ENCODE measurements around the gene ACRV1. TPM values are rescaled to one million over a fixed set of nuclear protein-coding genes. Genes with fewer than 3 reads are reported as not detected.
"Not testable (repeated sequence)": the region's sequence is repeated elsewhere in the genome, so short reads cannot be mapped to it uniquely, and the experiment has no call there.

The ACRV1 gene
- not detected in 2 replicates for total RNA-seq (2012; rRNA removed)

DNA sequence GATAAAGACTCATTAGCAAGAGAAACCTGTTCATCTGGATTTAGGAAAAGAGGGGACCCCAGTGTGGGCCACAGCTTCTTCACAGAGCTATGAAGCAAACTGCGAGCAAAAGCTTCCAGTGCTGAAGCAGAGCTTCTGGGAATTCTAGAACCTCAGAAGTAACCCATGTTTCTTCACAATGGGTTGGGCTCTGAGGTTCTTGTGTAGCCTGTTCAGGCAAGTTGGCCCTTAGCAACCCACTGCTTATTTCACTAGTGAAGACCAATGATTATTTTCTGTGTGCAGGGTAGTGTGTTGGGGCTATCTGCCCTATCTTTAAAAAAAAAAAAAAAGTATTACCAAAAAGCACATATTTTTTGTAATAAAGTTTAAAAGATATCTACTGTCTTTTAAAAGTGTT, at the start of gene ACRV1:
ACRV1 (minus strand) TSS at position 101 of the 400 bp plus-strand sequence; CDS start at position 34, 67 bp downstream.
- H3K4me1 ChIP-seq (ENCODE audit: control insufficient read depth, insufficient read depth, low read length) = no peaks in the 10 kb centered on the region
- no peaks in the 10 kb centered on the region for H3K27me3 ChIP-seq (ENCODE audit: control insufficient read depth, insufficient read depth, low read length)
- peaks cover 10% of the 10 kb centered on the region for H3K36me3 ChIP-seq (ENCODE audit: insufficient read depth, low read length)
- no peak within 1 kb of the TSS for H3K9ac ChIP-seq (ENCODE audit: low read depth, low read length)
- no peak within 1 kb of the TSS for H3K4me3 ChIP-seq (ENCODE audit: low read length)
- H3K4me2 ChIP-seq (ENCODE audit: low read length) = no peak within 1 kb of the TSS
- no peaks in the 10 kb centered on the region for H3K9me3 ChIP-seq (replicated peaks; ENCODE audit: low read length)

GRCh38 chr11:125728969-125729368, 48.3 kb upstream of the ACRV1 start:
- Histone ChIP-seq H3K4me2 (ENCODE audit: low read length) (no peak overlapping the region), H3K4me1 (ENCODE audit: control insufficient read depth, insufficient read depth, low read length) (no peaks in the 10 kb centered on the region), H3K4me3 (ENCODE audit: low read length) (no peak overlapping the region), H3K9ac (ENCODE audit: low read depth, low read length) (no peak overlapping the region), H3K9me3 (replicated peaks; ENCODE audit: low read length) (no peaks in the 10 kb centered on the region), H3K27me3 (ENCODE audit: control insufficient read depth, insufficient read depth, low read length) (peaks cover 35% of the 10 kb centered on the region), H3K36me3 (ENCODE audit: insufficient read depth, low read length) (no peaks in the 10 kb centered on the region)

DNA sequence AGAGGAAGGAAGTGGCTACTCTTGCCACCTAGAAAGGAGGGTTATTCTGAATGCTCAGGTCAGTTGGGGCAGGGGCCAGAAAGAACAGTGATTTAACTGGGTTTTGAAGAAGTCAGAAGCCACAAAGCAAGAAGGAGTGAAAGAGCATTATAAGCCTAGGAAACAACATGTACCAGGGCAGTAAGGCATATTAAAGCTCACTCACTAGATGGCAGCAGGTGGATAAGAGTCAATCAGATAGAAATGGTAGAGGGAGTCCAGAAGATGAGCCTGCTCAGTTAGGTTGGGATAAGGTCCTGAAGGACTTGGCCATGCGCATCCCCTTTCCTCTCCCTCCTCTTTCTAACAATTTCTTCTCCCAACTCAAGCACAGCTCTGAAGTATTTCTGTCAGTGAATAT, 43.5 kb upstream of the ACRV1 start:
- Histone ChIP-seq H3K27me3 (ENCODE audit: control insufficient read depth, insufficient read depth, low read length) (peaks cover 23% of the 10 kb centered on the region), H3K36me3 (ENCODE audit: insufficient read depth, low read length) (no peaks in the 10 kb centered on the region), H3K4me1 (ENCODE audit: control insufficient read depth, insufficient read depth, low read length) (no peaks in the 10 kb centered on the region), H3K9ac (ENCODE audit: low read depth, low read length) (no peak overlapping the region), H3K9me3 (replicated peaks; ENCODE audit: low read length) (no peaks in the 10 kb centered on the region), H3K4me2 (ENCODE audit: low read length) (no peak overlapping the region), H3K4me3 (ENCODE audit: low read length) (no peak overlapping the region)

DNA sequence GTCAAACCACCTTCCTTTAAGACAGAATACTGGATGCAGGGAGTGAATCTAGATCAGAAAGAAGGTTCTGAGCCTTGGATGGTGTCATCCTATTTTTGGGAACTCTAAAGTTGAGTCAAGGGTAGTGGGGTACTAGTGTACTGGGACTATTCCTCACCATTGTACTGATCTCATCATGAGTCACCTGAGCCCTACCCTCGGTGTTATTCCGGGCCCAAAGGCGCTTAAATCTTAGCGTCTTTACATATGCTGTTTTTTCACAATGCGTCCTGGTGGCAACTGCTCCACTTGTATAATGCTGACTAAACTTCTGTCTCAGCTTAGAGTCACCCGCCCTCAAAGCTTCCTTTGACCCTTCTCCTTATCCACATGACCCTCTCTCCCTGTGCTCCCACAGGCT, 40.1 kb upstream of the ACRV1 start:
- H3K9ac ChIP-seq (ENCODE audit: low read depth, low read length) = no peak overlapping the region
- no peaks in the 10 kb centered on the region for H3K36me3 ChIP-seq (ENCODE audit: insufficient read depth, low read length)
- H3K4me1 ChIP-seq (ENCODE audit: control insufficient read depth, insufficient read depth, low read length) = no peaks in the 10 kb centered on the region
- H3K27me3 ChIP-seq (ENCODE audit: control insufficient read depth, insufficient read depth, low read length) = peaks cover 16% of the 10 kb centered on the region
- no peak overlapping the region for H3K4me3 ChIP-seq (ENCODE audit: low read length)
- no peak overlapping the region for H3K4me2 ChIP-seq (ENCODE audit: low read length)
- no peaks in the 10 kb centered on the region for H3K9me3 ChIP-seq (replicated peaks; ENCODE audit: low read length)

- not testable (repeated sequence) for H3K27me3 ChIP-seq (ENCODE audit: control insufficient read depth, insufficient read depth, low read length); H3K9me3 ChIP-seq (replicated peaks; ENCODE audit: low read length); H3K4me3 ChIP-seq (ENCODE audit: low read length); H3K36me3 ChIP-seq (ENCODE audit: insufficient read depth, low read length); H3K4me2 ChIP-seq (ENCODE audit: low read length); H3K4me1 ChIP-seq (ENCODE audit: control insufficient read depth, insufficient read depth, low read length); H3K9ac ChIP-seq (ENCODE audit: low read depth, low read length)
These were observed 24.0 kb upstream of the ACRV1 start for GRCh38 chr11:125704686-125705085.

- no peak overlapping the region for H3K4me2 ChIP-seq (ENCODE audit: low read length)
- H3K9me3 ChIP-seq (replicated peaks; ENCODE audit: low read length) = no peaks in the 10 kb centered on the region
- no peak overlapping the region for H3K4me3 ChIP-seq (ENCODE audit: low read length)
- H3K36me3 ChIP-seq (ENCODE audit: insufficient read depth, low read length) = no peaks in the 10 kb centered on the region
- H3K27me3 ChIP-seq (ENCODE audit: control insufficient read depth, insufficient read depth, low read length) = no peaks in the 10 kb centered on the region
- H3K4me1 ChIP-seq (ENCODE audit: control insufficient read depth, insufficient read depth, low read length) = no peaks in the 10 kb centered on the region
- no peak overlapping the region for H3K9ac ChIP-seq (ENCODE audit: low read depth, low read length)
These were observed 21.4 kb upstream of the ACRV1 start for GRCh38 chr11:125701858-125702621.

DNA sequence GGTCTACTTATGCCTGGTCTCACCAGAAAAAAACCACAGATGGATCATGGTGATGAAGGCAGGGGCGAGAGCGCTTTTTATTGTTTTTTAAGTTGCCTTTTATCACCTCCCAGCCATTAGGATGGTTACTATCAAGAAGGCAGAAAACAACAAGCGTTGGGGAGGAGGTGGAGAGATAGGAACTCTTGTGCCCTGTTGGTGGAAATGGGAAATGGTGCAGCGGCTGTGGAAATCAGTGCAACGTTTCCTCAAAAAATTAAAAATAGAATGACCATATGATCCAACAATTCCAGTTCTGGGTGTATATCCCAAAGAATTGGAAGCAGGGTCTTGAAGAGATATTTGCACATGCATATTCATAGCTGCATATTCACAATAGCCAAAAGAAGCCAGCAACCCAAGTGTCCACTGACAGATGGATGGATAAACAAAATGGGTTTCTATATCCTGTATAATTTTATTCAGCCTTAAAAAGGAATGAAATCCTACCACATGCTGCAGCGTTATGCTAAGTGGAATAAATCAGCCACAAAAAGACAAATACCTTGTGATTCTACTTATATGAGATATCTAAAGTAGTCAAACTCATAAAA, 20.5 kb upstream of the ACRV1 start:
- Histone ChIP-seq H3K4me1 (ENCODE audit: control insufficient read depth, insufficient read depth, low read length) (no peaks in the 10 kb centered on the region), H3K9ac (ENCODE audit: low read depth, low read length) (no peak overlapping the region), H3K9me3 (replicated peaks; ENCODE audit: low read length) (no peaks in the 10 kb centered on the region)

DNA sequence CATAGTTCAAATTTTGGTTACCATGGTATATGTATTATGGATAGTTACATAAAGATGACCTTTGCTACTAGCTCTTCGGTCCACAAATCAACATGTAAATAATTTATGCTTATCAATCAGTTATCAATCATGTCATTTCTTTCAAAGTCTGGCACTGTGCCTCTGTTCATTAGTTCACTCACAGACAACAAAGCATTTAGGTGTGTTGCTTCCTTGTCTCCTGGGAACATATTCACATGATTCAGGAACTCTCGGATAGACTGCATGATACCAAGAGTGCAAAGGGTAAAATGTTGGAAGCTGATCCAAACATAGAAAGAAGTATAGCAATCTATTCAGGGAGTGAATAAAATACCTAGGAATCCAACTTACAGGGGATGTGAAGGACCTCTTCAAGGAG, 14.3 kb upstream of the ACRV1 start:
- H3K9ac ChIP-seq (ENCODE audit: low read depth, low read length) = no peak overlapping the region
- no peak overlapping the region for H3K4me3 ChIP-seq (ENCODE audit: low read length)
- H3K27me3 ChIP-seq (ENCODE audit: control insufficient read depth, insufficient read depth, low read length) = no peaks in the 10 kb centered on the region

More for the DNA sequence above, 20.5 kb upstream of the ACRV1 start:
- Histone ChIP-seq H3K4me3 (ENCODE audit: low read length) (no peak overlapping the region), H3K36me3 (ENCODE audit: insufficient read depth, low read length) (no peaks in the 10 kb centered on the region), H3K4me2 (ENCODE audit: low read length) (no peak overlapping the region), H3K27me3 (ENCODE audit: control insufficient read depth, insufficient read depth, low read length) (no peaks in the 10 kb centered on the region)

GRCh38 chr11:125692887-125693286, 12.2 kb upstream of the ACRV1 start:
- Histone ChIP-seq H3K4me2 (ENCODE audit: low read length) (no peak overlapping the region), H3K36me3 (ENCODE audit: insufficient read depth, low read length) (no peaks in the 10 kb centered on the region), H3K4me3 (ENCODE audit: low read length) (no peak overlapping the region), H3K9me3 (replicated peaks; ENCODE audit: low read length) (no peaks in the 10 kb centered on the region), H3K27me3 (ENCODE audit: control insufficient read depth, insufficient read depth, low read length) (no peaks in the 10 kb centered on the region), H3K4me1 (ENCODE audit: control insufficient read depth, insufficient read depth, low read length) (no peaks in the 10 kb centered on the region), H3K9ac (ENCODE audit: low read depth, low read length) (no peak overlapping the region)

More for the DNA sequence above, 14.3 kb upstream of the ACRV1 start:
- Histone ChIP-seq H3K36me3 (ENCODE audit: insufficient read depth, low read length) (no peaks in the 10 kb centered on the region), H3K4me2 (ENCODE audit: low read length) (no peak overlapping the region), H3K4me1 (ENCODE audit: control insufficient read depth, insufficient read depth, low read length) (no peaks in the 10 kb centered on the region), H3K9me3 (replicated peaks; ENCODE audit: low read length) (no peaks in the 10 kb centered on the region)

- H3K9ac ChIP-seq (ENCODE audit: low read depth, low read length) = no peak overlapping the region
- H3K9me3 ChIP-seq (replicated peaks; ENCODE audit: low read length) = no peaks in the 10 kb centered on the region
- no peaks in the 10 kb centered on the region for H3K36me3 ChIP-seq (ENCODE audit: insufficient read depth, low read length)
- H3K27me3 ChIP-seq (ENCODE audit: control insufficient read depth, insufficient read depth, low read length) = no peaks in the 10 kb centered on the region
- H3K4me3 ChIP-seq (ENCODE audit: low read length) = no peak overlapping the region
- H3K4me1 ChIP-seq (ENCODE audit: control insufficient read depth, insufficient read depth, low read length) = no peaks in the 10 kb centered on the region
- no peak overlapping the region for H3K4me2 ChIP-seq (ENCODE audit: low read length)
These were observed 9.4 kb upstream of the ACRV1 start for GRCh38 chr11:125690006-125690405.

DNA sequence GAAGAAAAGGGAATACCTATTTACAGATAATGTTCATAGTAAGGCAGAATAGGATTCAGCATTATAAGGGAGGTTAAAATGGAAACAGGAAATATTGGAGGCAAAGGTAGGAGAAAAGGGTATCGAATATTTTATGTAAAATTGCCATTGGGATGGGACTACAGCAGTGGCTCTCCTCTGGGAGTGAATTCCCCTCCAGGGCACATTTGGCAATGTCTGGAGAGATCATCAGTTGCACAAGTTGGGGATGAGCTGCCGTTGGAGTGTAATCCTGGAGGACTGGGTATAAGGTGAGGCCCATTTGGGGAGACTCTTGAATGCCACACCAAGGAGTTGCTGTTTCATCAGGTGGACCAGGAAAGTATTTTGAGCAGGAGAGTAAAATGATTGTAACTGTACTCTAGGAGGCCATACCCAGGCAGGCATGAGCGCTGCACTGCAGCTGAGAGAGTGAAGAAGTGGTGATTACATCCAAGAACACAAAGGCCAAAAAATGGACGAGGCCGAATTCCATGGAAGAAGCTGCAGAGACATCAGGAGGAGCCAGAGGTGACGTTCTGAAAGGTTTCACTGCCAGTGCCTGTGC, 8.7 kb upstream of the ACRV1 start:
- H3K9ac ChIP-seq (ENCODE audit: low read depth, low read length) = no peak overlapping the region
- H3K4me3 ChIP-seq (ENCODE audit: low read length) = no peak overlapping the region
- no peaks in the 10 kb centered on the region for H3K36me3 ChIP-seq (ENCODE audit: insufficient read depth, low read length)
- H3K4me1 ChIP-seq (ENCODE audit: control insufficient read depth, insufficient read depth, low read length) = no peaks in the 10 kb centered on the region
- H3K9me3 ChIP-seq (replicated peaks; ENCODE audit: low read length) = no peaks in the 10 kb centered on the region
- no peak overlapping the region for H3K4me2 ChIP-seq (ENCODE audit: low read length)
- H3K27me3 ChIP-seq (ENCODE audit: control insufficient read depth, insufficient read depth, low read length) = no peaks in the 10 kb centered on the region

All from skeletal muscle satellite cell (primary cell).